GM04503 (cell line): ENCODE measurements around the gene GOSR1.
A peak's percentile ranks its signal among the peaks of the same experiment; 100 is the strongest.
"Not testable (repeated sequence)": the region's sequence is repeated elsewhere in the genome, so short reads cannot be mapped to it uniquely, and the experiment has no call there.

Experiments
- DNase-seq: peaks from one replicate; pipeline ENCODE4 v3.0.0-alpha.2; 2012; ENCODE audit warnings: low read depth

GOSR1 gene

DNA sequence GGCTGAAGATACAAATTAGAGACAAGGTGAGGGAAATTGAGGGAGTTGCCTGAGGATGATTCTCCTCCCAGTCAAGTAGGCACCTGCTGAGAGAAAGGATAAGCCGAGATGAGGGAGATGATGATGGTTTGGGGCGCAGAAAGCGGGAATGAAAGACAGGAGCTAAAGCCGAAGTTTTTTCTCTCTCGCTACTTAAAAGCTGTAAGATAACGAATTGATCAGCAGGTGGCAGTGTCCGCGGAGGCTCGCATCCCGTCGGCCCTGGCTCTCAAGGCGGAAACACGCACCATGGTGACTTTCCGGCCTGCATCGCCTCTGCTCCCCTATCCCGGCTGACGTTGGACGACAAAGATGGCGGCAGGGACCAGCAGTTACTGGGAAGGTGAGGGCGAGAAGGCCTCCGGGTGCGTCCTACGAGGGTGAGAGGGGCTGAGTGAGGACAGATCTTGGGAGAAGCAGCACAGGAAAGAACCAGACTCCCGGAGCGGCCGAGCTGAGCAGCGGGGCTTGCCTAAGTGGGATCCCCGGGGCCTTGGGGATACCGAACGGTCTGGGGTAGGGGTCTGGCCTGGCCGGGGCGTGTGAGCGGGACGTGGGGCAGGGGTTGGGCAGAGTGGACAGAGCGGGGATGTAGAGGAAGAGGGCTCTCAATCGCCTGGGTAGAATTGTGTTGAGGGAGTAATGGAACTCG lies at the start of gene GOSR1:
TSS of gene GOSR1 (plus strand) at position 326 of the 691 bp plus-strand sequence. CDS start at position 352, 26 bp downstream.
- peak; percentile 71 for DNase-seq

DNA sequence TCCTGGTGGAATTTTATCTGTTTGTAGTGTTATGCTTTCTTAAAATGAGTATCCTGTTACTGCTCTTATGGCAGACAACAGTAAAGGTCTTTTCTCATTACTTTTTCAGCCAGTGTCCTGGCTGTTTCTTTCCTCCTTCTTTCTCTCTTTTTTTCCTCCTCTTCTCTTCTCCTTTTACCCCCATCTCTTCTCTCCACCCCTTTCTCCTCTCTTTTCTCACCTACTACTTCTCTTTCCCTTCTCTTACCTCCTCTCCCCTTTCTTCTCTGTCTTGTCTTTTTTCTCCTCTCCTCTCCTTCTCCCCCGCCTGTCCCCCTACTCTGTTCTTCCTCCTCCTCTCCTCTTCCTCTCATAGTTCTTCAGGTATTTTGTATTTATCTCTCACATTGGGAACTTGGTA lies 49.6 kb upstream of the GOSR1 start:
- no peak for DNase-seq

DNA sequence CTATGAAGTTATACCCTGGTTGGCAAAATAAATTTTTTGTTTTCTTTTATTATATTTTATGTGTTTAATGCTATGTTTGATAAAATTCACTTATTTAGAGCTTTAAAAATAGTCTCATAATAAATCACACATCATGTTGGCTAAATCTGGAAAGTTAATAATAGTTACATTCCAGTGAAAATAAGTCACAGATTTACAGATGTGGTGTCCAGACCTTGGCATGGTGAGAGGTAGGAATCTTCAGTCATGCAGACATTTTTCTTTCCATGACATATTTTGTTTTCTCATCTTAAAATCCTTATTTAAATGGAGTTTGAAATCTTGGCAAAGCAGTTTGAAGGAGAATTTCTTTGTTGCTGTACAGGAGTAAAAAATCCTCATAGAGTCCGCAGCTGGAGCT lies 48.1 kb upstream of the GOSR1 start:
- DNase-seq, result peak; percentile 47

DNA sequence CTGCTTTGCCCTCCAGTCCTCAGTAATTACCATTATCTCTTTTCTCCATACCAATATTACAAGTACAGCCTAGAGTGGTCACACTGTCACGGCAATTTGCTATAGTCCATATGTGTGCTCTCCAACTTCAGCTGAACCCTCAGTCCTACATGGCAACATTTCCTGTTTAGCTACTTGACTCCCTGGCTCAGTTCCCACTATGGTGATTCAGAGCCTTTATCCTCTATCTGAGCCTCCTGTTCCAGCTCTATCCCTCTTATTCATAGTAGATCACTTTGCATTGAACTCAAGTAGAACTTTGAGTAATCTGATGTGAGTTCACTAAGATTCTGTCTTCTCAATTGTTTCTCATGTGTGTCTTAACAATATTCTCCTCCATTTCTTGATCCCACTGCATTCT lies 43.7 kb upstream of the GOSR1 start:
- DNase-seq, result peak; percentile 37

DNA sequence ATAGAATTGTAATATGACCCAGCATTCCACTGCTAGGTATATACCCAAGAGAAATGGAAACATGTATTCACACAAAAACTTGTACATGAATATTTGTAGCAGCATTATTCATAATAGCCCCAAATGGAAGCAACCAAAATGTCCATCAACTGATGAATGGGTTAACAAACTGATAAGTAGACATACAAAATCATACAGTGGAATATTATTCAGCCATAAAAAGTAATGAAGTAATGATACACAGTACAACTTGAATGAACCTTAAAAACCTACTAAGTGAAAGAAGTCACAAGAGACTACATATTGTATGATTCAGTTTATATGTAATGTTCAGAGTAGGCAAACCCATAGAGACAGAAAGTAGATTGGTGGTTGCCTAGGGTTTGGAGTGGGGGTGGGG lies 40.5 kb upstream of the GOSR1 start:
- no peak for DNase-seq

DNA sequence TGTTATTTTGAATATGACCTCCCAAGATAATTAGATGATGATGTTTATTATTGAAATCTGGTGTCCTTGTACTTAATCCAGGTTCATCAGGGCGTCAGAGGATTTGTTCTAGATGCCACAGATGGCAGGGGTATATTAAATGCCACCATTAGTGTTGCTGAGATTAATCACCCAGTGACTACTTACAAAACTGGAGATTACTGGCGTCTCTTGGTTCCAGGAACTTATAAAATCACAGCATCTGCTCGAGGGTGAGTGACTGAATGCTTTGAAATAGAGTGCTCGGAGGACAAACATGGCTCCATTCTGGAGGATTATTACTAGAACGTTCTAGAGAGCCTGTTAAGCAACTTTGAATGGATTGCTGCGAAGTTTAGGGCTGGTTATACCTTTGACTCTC lies 33.5 kb upstream of the GOSR1 start:
- no peak for DNase-seq

DNA sequence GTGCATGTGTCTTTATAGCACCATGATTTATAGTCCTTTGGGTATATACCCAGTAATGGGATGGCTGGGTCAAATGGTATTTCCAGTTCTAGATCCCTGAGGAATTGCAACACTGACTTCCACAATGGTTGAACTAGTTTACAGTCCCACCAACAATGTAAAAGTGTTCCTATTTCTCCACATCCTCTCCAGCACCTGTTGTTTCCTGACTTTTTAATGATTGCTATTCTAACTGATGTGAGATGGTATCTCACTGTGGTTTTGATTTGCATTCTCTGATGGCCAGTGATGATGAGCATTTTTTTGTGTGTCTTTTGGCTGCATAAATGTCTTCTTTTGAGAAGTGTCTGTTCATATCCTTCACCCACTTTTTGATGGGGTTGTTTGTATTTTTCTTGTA lies 30.6 kb upstream of the GOSR1 start:
- DNase-seq, result not testable (repeated sequence)

DNA sequence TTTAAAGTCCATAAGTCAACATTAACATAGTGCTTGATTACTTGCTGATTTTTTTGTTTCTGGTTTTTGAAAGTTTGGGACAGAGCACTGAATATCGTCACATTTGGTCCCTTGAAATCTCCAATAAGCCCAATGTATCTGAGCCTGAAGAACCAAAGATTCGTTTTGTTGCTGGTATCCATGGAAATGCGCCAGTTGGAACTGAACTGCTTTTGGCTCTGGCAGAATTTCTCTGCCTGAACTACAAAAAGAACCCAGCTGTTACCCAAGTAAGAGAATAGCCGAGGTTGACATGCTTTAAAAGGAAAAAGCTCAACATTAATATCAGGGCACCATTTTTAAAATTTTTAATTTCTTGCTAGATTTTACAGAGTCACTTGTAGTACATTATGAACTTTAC lies 27.7 kb upstream of the GOSR1 start:
- peak; percentile 15 for DNase-seq

DNA sequence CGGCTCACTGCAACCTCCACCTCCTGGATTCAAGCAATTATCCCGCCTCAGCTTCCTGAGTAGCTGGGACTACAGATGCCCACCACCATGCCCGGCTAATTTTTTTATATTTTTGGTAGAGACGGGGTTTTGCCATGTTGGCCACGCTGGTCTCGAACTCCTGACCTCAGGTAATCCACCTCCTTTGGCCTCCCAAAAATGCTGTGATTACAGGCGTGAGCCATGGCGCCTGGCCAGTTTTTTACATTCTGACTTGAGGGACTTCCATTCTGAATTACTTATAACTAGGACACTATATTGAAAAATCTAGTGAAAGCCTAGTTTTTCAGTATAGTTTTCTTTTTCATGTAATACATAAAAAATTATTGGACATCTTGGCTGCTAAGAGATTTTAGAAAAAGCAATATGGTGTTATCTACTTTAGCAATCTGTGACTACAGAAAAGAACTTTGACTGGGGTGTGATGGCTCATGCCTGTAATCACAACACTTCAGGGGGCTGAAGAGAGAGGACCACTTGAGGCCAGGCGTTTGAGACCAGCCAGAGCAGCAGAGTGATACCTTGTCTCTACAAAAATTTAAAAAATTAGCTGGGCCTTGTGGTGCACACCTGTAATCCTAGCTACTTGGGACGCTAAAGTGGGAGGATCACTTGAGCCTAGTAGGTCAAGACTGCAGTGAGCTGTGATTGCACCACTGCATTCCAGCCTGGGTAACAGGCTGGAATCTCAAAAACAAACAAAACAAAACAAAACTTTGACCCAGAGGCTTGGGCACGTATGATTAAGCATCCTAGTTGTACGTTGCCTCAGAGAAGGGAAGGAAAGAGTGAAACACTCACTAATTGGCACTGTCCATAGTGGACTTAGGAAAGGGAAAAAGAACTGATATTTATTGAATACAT lies 26.8 kb upstream of the GOSR1 start:
- DNase-seq, result peak; percentile 18

DNA sequence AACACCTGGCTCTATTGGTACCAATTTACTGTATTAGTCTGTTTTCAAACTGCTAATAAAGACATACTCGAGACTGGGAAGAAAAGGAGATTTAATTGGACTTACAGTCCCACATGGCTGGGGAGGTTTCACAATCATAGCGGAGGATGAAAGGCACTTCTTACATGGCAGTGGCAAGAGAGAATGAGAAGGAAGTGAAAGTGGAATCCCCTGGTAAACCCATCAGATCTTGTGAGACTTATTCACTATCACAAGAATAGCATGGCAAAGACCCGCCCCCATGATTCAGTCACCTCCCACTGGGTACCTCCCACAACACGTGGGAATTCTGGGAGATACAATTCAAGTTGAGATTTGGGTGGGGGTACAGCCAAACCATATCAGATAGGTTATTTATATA lies 22.6 kb upstream of the GOSR1 start:
- DNase-seq, result no peak

DNA sequence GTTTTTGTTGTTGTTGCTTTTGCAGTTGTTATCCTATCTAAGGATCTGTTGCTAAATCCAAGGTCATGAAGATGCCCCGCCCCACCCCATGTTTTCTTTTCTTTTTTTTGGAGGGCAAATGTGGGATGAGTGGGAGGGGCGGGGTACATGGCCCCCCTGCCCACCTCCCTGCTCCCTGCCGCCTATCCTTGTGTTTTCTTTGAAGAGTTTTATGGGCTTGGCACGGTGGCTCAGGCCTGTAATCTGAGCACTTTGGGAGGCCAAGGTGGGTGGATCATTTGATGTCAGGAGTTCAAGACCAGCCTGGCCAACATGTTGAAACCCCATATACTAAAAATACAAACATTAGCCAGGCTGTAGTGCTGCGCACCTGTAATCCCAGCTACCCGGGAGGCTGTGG lies 18.8 kb upstream of the GOSR1 start:
- DNase-seq, result no peak

DNA sequence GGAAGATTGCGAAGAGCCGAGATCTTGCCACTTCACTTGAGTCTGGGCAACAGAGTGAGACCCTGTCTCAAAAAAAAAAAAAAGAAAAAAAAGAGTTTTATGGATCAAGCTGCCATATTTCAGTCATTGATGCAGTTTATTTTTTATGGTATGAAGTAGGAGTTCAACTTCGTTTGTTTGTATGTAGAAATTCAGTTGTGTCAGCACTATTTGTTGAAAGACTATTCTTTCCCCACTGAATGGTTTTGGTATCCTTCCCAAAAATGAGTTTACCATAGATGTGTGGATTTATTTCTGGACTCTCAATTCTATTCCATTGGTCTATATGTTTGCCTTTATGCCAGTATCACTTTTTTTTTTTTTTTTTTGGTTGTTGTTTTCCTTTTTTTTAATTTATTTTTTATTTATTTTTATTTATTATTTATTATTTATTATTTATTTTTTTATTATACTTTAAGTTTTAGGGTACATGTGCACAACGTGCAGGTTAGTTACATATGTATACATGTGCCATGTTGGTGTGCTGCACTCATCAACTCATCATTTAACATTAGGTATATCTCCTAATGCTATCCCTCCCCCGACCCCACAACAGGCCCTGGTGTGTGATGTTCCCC lies 18.3 kb upstream of the GOSR1 start:
- DNase-seq, result not testable (repeated sequence)

DNA sequence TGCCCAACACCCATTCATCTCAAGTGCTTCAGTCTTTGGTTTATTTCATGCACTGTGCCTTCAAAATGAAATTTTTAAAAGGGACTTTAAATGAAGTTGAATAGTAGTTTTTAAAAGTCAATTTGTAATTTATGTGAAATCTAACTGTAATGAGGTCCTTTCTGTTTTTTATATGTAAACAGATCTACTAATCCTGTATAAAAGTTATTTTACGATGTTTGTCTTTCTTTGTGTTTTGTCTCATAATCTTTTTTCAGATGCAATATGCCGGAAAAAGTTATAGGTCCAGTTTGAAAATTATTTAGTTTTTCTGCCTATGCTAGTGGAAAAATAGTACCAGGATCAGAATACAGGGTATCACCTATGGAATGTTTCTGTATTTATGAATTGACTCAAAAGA lies 8.7 kb upstream of the GOSR1 start:
- no peak for DNase-seq

DNA sequence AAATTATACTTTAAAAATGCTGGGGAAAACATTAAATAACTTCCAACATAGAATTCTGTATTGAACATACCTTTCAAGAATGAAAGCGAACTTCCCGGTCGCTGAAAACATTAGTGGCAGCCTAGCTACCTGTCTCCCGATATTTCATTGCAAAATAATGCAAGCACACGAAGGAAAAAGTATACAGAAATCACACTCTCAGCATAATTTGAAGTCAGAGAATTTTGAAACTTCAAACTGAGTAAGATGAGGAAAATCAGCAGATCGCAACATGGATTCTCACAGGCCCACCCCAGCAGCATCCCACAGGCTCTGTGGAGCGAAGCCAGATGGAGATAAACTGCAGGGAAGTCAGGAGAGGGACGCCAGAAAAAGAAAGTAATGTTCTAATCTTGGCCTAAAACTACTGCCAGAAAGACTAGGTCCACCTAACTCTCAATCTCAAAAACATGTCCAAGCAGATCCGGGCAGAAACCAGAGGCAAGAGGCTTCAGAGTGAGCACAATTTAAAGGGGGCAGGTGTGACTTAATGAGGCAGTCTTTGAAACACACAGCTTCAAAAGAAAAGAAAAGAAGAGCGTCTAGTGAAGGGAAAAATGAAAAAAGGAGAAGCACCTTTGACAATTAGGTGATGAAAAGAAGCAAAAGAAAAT lies 4.8 kb upstream of the GOSR1 start:
- no peak for DNase-seq

DNA sequence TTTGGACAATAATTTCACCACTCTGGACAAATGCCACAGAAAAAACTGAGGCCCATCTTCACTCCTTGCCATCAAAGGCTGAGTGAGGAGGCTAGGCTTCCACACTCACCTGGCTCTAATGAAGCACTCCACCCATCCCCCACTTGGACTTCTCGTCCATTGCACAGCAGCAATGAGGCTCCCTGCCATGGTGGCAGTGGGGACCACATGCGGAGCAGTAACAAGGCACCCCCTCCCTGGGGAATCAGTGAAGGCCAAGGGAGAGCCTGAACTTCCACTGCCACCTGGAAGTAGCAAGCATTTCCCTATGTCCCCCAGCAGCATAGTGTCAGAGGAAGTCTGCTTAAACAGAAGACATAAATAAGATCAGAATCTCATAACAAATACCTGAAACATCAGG lies 2.0 kb upstream of the GOSR1 start:
- DNase-seq, result no peak

DNA sequence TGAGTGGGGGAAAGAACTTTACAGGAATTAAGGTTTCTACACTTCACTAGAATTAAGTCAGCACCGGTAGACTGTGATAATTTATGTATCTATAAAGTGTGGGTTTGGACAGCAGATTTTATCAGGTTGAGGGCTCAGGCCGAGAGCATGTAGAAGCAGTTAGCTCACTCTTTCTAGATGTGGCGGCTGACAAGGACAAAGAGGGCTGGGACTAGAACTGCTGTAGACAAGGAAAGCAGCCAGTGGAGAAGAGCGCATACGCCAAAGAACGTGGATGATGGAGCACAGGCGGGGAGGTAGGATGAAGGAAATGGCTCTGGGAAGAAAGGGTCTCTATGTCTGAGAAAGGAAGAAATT lies 504 bp upstream of the GOSR1 start:
- no peak for DNase-seq

DNA sequence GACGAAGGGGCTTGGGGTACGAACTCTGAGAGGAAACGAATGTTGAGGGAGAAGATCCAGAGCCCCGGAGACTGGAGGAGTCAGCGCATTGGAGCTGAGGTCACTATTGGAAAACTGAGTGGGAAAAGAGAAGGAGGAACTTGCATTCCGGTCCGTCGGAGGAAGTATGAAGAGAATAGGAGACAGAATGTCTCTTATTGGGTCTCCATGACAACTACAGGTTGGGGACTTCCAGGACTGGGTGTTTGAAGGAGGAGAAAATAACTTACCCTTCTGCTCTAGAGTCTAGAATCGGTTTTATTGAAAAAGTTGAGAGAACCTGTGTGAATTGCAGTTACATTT lies 537 bp downstream of the GOSR1 start:
- peak; percentile 9 for DNase-seq

DNA sequence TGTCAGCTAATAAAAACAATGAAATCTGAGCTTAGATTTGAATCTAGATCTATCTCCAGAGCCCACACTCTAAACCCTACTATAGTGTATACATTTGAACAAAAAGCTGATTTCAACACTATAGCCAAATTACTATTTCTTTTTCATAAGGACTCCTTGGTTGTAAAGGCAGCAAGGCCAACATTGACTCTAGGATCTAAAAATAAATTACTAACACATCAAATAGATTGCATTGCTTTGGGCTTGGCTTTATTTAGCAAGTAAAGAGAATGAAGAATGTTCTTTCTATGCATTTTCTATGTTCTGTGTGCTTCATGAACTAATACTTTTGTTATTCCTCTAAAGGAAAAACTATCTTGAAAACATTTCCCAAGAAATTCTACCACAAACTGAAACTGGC lies 5.3 kb downstream of the GOSR1 start:
- no peak for DNase-seq

DNA sequence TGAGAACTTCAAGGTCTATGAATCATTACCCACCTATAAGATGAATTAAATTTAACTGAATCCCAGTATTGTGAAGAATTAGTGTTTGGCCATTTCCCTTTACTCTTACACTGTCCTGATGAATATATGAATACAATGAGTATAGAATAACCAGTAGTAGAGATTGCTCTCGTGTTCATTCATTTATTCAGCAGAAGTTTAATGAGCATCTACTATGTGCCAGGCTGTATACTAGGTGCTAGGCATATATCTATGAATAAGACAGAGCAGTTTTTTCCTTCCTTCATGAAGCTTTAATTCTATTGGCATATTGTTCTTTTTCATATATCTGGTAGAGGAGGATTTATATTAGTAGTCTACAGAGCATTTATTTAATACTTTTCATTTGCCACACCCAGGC lies 6.0 kb downstream of the GOSR1 start:
- DNase-seq, result no peak

DNA sequence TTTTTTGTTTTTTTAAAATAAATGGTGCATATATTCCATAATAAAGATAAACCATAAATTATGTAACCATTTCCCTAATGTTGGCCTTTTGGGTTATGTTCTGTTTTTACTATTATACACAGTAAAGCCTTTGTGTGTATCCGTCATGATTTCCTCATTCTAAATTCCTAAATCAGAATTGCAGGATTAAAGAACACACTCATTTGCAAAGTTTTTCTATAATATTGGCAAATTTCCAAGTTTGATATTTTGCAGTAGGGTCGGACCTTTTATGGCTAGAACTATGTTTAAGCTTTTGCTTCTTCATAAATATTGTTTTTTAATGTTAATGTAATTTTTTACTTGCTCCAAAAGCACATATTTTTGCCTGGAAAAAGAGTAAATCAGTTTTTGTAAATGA lies 16.6 kb downstream of the GOSR1 start:
- DNase-seq, result no peak

DNA sequence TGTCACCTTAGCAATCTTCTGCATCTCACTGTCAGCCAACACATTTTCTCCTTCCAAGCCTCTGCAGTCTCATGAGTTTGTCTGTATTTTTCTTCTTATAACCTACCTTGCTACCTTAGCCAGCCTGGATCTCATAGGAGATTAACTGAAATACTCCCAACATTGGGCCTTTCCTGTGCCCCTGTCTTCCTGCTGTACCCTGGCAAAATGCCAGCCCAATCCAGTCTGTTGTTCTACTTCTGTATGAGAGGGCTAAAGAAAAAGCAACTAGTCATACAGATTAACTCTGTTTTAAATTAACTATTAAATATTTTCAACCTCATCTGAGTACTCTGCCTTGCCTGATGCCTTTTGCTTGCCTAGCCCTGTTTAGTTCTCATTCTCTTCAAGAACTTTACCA lies 18.4 kb downstream of the GOSR1 start:
- DNase-seq, result no peak

DNA sequence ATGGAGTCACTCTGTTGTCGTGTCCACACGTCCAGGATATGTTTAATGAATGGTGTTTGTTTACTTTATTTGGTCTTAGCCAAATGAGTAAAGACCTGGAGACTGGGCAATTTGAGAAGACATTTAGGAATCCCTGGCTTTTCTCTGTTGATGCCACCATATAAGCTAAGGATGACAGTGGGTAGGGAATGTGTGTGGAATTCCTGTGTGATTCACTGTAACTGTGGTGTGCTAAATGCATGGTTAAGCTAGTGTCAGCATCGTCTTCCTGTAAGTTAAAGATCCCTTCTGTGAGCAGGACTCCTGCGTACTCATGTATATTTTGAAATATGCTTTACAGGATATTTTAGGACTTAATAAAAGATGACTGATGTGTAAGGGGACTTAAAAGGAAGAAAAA lies 26.4 kb downstream of the GOSR1 start:
- DNase-seq, result no peak
